Karpas-422 (cell line): ENCODE data around the gene SYT10. TPM values are rescaled to one million over a fixed set of nuclear protein-coding genes. Genes with fewer than 3 reads are reported as not detected.

Experiments used
- DNase-seq: peaks from one replicate; pipeline ENCODE4 v3.0.0-alpha.2; 2015
- H2AFZ ChIP-seq: fragments of 200-600 bp; sonication (generic); 2 replicates; pipeline ENCODE4 v1.6.1; 2014; ENCODE audit warnings: antibody characterized with exemption, low read length, mixed read lengths
- H3K27ac ChIP-seq: fragments of 200-600 bp; sonication (generic); 2 replicates; pipeline ENCODE4 v1.5.1; 2014; ENCODE audit warnings: mild to moderate bottlenecking, low read length, moderate library complexity
- H3K27me3 ChIP-seq: fragments of 200-600 bp; sonication (generic); 2 replicates; pipeline ENCODE4 v1.6.1; 2014; ENCODE audit warnings: low read length, mixed read lengths
- H3K36me3 ChIP-seq: fragments of 200-600 bp; sonication (generic); 2 replicates; pipeline ENCODE4 v1.6.1; 2014; ENCODE audit warnings: low read length, mixed read lengths; ENCODE audit not compliant: insufficient read depth
- H3K4me1 ChIP-seq: fragments of 200-600 bp; sonication (generic); 2 replicates; pipeline ENCODE4 v1.6.1; 2014; ENCODE audit warnings: mild to moderate bottlenecking, low read length, mixed read lengths
- H3K4me2 ChIP-seq: fragments of 200-600 bp; sonication (generic); 2 replicates; pipeline ENCODE4 v1.6.1; 2014; ENCODE audit warnings: low read length, low read depth, mild to moderate bottlenecking; ENCODE audit not compliant: poor library complexity, severe bottlenecking
- H3K4me3 ChIP-seq: fragments of 200-600 bp; sonication (generic); 2 replicates; pipeline ENCODE4 v1.5.1; 2014; ENCODE audit warnings: mild to moderate bottlenecking, antibody characterized with exemption, low read length, mixed read lengths
- H3K79me2 ChIP-seq: fragments of 200-600 bp; sonication (generic); 2 replicates; pipeline ENCODE4 v1.6.1; 2014; ENCODE audit warnings: mild to moderate bottlenecking, low read length, mixed read lengths
- H3K9ac ChIP-seq: fragments of 200-600 bp; sonication (generic); 2 replicates; pipeline ENCODE4 v1.6.0; 2014; ENCODE audit warnings: low read length
- H3K9me2 ChIP-seq: fragments of 200-600 bp; sonication (generic), shearing (Covaris generic); replicated peaks from 2 replicates; pipeline ENCODE4 v1.6.0; 2014; ENCODE audit warnings: mild to moderate bottlenecking, low read length, moderate library complexity; ENCODE audit not compliant: insufficient read depth
- H3K9me3 ChIP-seq: fragments of 300-700, 200-600 bp; sonication (generic); 2 replicates; pipeline ENCODE4 v1.6.1; 2014; ENCODE audit warnings: low read length, mixed read lengths
- H4K20me1 ChIP-seq: fragments of 200-600 bp; sonication (generic); 2 replicates; pipeline ENCODE4 v1.6.1; 2014; ENCODE audit warnings: mild to moderate bottlenecking, antibody characterized with exemption, low read length, low read depth; ENCODE audit not compliant: insufficient read depth
- total RNA-seq: library from RNA; depleted of rRNA; stranded (reverse); fragments of >200 nt; shearing (Covaris generic); gene quantifications from 2 replicates; pipeline ENCODE4 v1.2.3, GENCODE V29; 2014; ENCODE audit warnings: low replicate concordance; rRNA removed

Gene SYT10
- not detected in 2 replicates for total RNA-seq

GRCh38 chr12:33439587-33440011 is at the start of gene SYT10:
SYT10 (minus strand) TSS chr12:33439819; CDS start chr12:33439522, 297 bp downstream.
- Histone ChIP-seq H4K20me1 (no peaks in the 10 kb centered on the region), H3K36me3 (no peaks in the 10 kb centered on the region; the same call in 1 of the 2 replicates), H2AFZ (no peak within 1 kb of the TSS), H3K9ac (no peak within 1 kb of the TSS), H3K4me1 (no peaks in the 10 kb centered on the region), H3K27ac (no peak within 1 kb of the TSS), H3K27me3 (no peaks in the 10 kb centered on the region), H3K9me3 (peaks cover 6% of the 10 kb centered on the region), H3K4me2 (no peak within 1 kb of the TSS), H3K79me2 (no peaks in the 10 kb centered on the region), H3K4me3 (no peak within 1 kb of the TSS), H3K9me2 (no peaks in the 10 kb centered on the region)
- DNase-seq = no peak

- no peaks in the 10 kb centered on the region for H3K79me2 ChIP-seq
- DNase-seq = no peak
- H3K4me2 ChIP-seq = no peak overlapping the region
- no peaks in the 10 kb centered on the region; the same call in 1 of the 2 replicates for H3K9me3 ChIP-seq
- H2AFZ ChIP-seq = no peak overlapping the region
- no peak overlapping the region for H3K27ac ChIP-seq
- H3K9me2 ChIP-seq = no peaks in the 10 kb centered on the region
- no peak overlapping the region for H3K4me3 ChIP-seq
- no peaks in the 10 kb centered on the region for H3K4me1 ChIP-seq
- H3K9ac ChIP-seq = no peak overlapping the region
- H3K27me3 ChIP-seq = no peaks in the 10 kb centered on the region
- H3K36me3 ChIP-seq = no peaks in the 10 kb centered on the region
- no peaks in the 10 kb centered on the region for H4K20me1 ChIP-seq
Observed at GRCh38 chr12:33488036-33488435, 48.4 kb upstream of the SYT10 start.

- H3K36me3 ChIP-seq = no peaks in the 10 kb centered on the region
- H3K27me3 ChIP-seq = no peaks in the 10 kb centered on the region
- no peaks in the 10 kb centered on the region for H3K79me2 ChIP-seq
- no peak for DNase-seq
- no peaks in the 10 kb centered on the region; the same call in 1 of the 2 replicates for H3K9me3 ChIP-seq
- H2AFZ ChIP-seq = no peak overlapping the region
- H3K4me2 ChIP-seq = no peak overlapping the region
- H3K9me2 ChIP-seq = no peaks in the 10 kb centered on the region
- no peak overlapping the region for H3K27ac ChIP-seq
- no peaks in the 10 kb centered on the region for H4K20me1 ChIP-seq
- H3K4me1 ChIP-seq = no peaks in the 10 kb centered on the region
- H3K4me3 ChIP-seq = no peak overlapping the region
- H3K9ac ChIP-seq = no peak overlapping the region
Observed at GRCh38 chr12:33486058-33486457, 46.4 kb upstream of the SYT10 start.

GRCh38 chr12:33484161-33484560 is 44.5 kb upstream of the SYT10 start:
- Histone ChIP-seq H3K4me3 (no peak overlapping the region), H3K36me3 (no peaks in the 10 kb centered on the region), H3K9me3 (no peaks in the 10 kb centered on the region; the same call in 1 of the 2 replicates), H3K4me1 (no peaks in the 10 kb centered on the region), H3K9me2 (no peaks in the 10 kb centered on the region), H3K9ac (no peak overlapping the region), H3K27me3 (no peaks in the 10 kb centered on the region), H3K4me2 (no peak overlapping the region), H2AFZ (no peak overlapping the region), H4K20me1 (no peaks in the 10 kb centered on the region), H3K79me2 (no peaks in the 10 kb centered on the region), H3K27ac (no peak overlapping the region)
- no peak for DNase-seq

GRCh38 chr12:33480366-33480765 is 40.7 kb upstream of the SYT10 start:
- 0 out of 2 replicates have a peak, but pooled peaks cover 4% of the 10 kb centered on the region for H3K9me2 ChIP-seq

GRCh38 chr12:33476058-33476457 is 36.4 kb upstream of the SYT10 start:
- no peak for DNase-seq
- Histone ChIP-seq H3K4me1 (no peaks in the 10 kb centered on the region), H3K4me3 (no peak overlapping the region), H3K9me2 (0 out of 2 replicates have a peak, but pooled peaks cover 4% of the 10 kb centered on the region), H3K4me2 (no peak overlapping the region), H3K36me3 (no peaks in the 10 kb centered on the region), H3K9ac (no peak overlapping the region), H2AFZ (no peak overlapping the region), H3K27ac (no peak overlapping the region), H4K20me1 (no peaks in the 10 kb centered on the region), H3K27me3 (no peaks in the 10 kb centered on the region), H3K9me3 (peaks cover 5% of the 10 kb centered on the region; the same call in 1 of the 2 replicates), H3K79me2 (no peaks in the 10 kb centered on the region)

More at GRCh38 chr12:33480366-33480765, 40.7 kb upstream of the SYT10 start:
- H3K4me3 ChIP-seq = no peak overlapping the region
- H4K20me1 ChIP-seq = no peaks in the 10 kb centered on the region
- no peaks in the 10 kb centered on the region for H3K9me3 ChIP-seq
- H2AFZ ChIP-seq = no peak overlapping the region
- H3K9ac ChIP-seq = no peak overlapping the region
- no peak overlapping the region for H3K27ac ChIP-seq
- H3K36me3 ChIP-seq = no peaks in the 10 kb centered on the region
- H3K27me3 ChIP-seq = no peaks in the 10 kb centered on the region
- H3K79me2 ChIP-seq = no peaks in the 10 kb centered on the region
- no peak for DNase-seq
- no peak overlapping the region for H3K4me2 ChIP-seq
- H3K4me1 ChIP-seq = no peaks in the 10 kb centered on the region

- no peaks in the 10 kb centered on the region for H3K36me3 ChIP-seq
- no peak overlapping the region for H3K4me2 ChIP-seq
- H3K27me3 ChIP-seq = no peaks in the 10 kb centered on the region
- H3K27ac ChIP-seq = no peak overlapping the region
- no peaks in the 10 kb centered on the region for H3K79me2 ChIP-seq
- no peaks in the 10 kb centered on the region for H3K4me1 ChIP-seq
- DNase-seq = no peak
- no peak overlapping the region for H3K9ac ChIP-seq
- H2AFZ ChIP-seq = no peak overlapping the region
- H3K9me2 ChIP-seq = 0 out of 2 replicates have a peak, but pooled peaks cover 4% of the 10 kb centered on the region
- no peak overlapping the region for H3K4me3 ChIP-seq
- peaks cover 5% of the 10 kb centered on the region; the same call in 1 of the 2 replicates for H3K9me3 ChIP-seq
- H4K20me1 ChIP-seq = no peaks in the 10 kb centered on the region
Observed at GRCh38 chr12:33472299-33472698, 32.7 kb upstream of the SYT10 start.

GRCh38 chr12:33455096-33455495 is 15.5 kb upstream of the SYT10 start:
- Histone ChIP-seq H3K4me3 (no peak overlapping the region), H4K20me1 (no peaks in the 10 kb centered on the region), H3K4me2 (no peak overlapping the region), H3K27me3 (no peaks in the 10 kb centered on the region), H3K9me2 (no peaks in the 10 kb centered on the region), H2AFZ (no peak overlapping the region), H3K36me3 (no peaks in the 10 kb centered on the region), H3K9me3 (peaks cover 10% of the 10 kb centered on the region), H3K9ac (no peak overlapping the region), H3K79me2 (no peaks in the 10 kb centered on the region), H3K4me1 (no peaks in the 10 kb centered on the region), H3K27ac (no peak overlapping the region)
- DNase-seq = no peak
